ELF-1 (cell line): ENCODE measurements around the gene OR2A25.
"Not testable (repeated sequence)": the region's sequence is repeated elsewhere in the genome, so short reads cannot be mapped to it uniquely, and the experiment has no call there.

Experiments
- DNase-seq: peaks from one replicate; pipeline ENCODE4 v3.0.0-alpha.2; 2016; ENCODE audit warnings: low read depth, low spot score

The OR2A25 gene, protein sequence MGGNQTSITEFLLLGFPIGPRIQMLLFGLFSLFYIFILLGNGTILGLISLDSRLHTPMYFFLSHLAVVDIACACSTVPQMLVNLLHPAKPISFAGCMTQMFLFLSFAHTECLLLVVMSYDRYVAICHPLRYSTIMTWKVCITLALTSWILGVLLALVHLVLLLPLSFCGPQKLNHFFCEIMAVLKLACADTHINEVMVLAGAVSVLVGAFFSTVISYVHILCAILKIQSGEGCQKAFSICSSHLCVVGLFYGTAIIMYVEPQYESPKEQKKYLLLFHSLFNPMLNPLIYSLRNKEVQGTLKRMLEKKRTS

GRCh38 chr7:144069511-144069910 is at the start of gene OR2A25:
TSS of gene OR2A25 (plus strand) at chr7:144069811. CDS start at chr7:144074220, 4,409 bp downstream.
- DNase-seq: no peak

DNA sequence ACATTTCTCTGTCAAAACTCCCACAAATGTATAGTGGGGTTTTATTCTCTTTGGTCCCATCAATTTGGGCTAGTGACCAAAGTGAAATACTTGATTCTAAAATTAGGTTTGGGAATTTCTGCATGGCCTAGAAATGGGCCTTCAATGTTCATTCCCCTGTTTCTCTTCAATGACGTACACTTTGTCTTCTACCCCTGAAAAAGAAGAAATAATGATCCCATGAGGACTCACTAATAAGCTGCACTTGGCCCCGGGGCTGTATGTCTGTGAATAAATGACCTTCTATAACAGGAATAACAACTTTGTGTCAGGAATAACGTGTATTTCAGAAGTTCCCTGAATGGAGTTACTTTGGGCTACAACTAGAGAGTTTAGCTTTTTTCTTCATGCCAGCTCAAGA is 49.3 kb upstream of the OR2A25 start:
- no peak for DNase-seq

GRCh38 chr7:144022169-144022568 is 47.4 kb upstream of the OR2A25 start:
- DNase-seq: no peak

- DNase-seq: no peak
Measured at GRCh38 chr7:144023171-144023827, 46.3 kb upstream of the OR2A25 start.

DNA sequence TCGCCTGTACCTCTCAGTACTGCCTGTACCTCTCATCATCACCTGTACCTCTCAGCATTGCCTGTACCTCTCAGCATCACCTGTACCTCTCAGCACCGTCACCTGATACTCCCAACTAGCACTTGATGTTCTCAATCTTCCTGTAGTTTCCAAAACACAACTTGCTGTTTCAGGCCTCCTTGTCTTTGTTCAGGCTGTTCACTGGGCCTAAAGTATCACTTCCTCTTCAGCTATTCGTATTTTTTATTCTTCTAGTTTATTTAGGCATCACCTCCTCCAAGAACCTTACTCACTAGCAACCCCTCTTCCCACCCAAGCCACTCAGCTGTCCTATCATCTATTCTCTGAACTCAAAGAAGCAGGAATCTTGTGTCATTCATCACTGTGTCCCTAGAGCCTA is 45.4 kb upstream of the OR2A25 start:
- no peak for DNase-seq

DNA sequence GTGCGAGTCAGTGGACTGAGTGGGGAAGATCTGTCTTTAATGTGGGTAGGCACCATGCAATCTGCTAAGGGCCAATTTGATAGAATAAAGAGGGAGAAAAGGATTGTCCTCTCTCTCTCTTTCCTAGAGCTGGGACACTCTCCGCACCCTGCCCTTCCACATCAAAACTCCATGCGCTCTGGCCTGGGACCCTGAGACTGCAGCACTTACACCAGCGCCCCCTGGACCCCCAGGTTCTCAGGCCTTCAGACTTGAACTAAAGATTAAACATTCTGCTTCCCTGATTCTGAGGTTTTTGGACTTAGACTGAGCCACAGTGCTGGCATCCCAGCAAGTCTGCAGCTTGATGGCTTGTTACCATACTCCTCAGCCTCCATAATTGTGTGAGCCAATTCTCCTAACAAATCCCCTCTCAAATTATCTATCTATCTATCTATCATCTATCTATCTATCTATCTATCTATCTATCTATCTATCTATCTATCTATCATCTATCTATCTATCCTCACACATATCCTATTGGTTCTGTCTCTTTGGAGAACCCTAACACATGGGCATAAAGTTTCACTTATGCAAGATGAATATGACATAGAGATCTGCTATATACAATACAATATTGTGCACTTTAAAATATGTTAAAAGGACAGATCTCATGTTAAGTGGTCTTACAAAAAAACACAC is 43.3 kb upstream of the OR2A25 start:
- no peak for DNase-seq

GRCh38 chr7:144027070-144027469 is 42.5 kb upstream of the OR2A25 start:
- DNase-seq: no peak

- DNase-seq: no peak
Measured at GRCh38 chr7:144027974-144028373, 41.6 kb upstream of the OR2A25 start.

DNA sequence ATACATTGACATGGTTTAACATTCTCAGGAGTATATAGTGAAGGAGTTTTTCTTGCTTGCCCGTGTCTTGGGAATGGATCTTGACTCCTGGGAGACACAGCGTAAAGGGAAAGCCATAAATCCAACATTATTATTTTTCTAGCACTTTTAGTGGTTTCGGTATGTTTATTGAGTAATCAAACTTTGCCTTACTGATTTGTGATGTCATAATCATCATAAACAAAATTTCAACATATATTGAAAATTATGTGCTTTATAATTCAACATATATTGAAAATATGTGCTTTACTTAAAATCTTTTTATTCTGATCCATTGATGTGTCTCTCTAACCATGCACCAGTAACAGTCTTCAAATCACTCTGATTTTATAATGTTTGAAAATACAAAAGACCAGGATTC is 41.1 kb upstream of the OR2A25 start:
- DNase-seq: no peak

GRCh38 chr7:144032516-144032915 is 37.1 kb upstream of the OR2A25 start:
- no peak for DNase-seq

GRCh38 chr7:144032985-144033709 is 36.5 kb upstream of the OR2A25 start:
- DNase-seq: no peak

- no peak for DNase-seq
Measured at GRCh38 chr7:144035385-144035784, 34.2 kb upstream of the OR2A25 start.

DNA sequence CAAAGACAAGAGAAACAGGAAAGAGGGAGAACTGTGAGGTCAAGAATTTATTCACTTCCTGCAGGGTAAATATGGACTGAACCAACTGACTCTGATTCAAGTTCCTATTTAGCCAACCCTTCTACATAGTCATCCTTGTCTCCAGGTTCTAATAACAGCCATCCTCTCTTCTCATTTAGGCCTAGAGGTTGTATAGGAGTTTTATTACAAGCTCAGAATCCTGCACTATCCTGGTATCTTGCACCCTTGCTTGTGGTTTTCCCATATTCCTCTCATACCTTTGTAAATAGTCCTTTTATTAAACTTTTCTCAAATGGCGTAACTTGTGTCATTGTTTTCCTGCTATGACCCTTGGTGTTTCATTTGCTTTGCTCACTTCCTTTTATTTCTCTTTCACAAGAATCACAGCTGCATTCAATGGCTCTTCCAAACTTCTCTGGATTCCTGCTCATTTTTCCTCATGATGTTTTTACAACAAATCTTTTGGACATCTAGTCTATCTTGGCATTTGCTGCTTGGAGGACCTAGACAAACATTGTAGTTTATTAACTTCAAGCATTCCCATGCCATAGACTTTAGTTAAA is 33.2 kb upstream of the OR2A25 start:
- no peak for DNase-seq

GRCh38 chr7:144037414-144038035 is 32.1 kb upstream of the OR2A25 start:
- no peak for DNase-seq

- DNase-seq: no peak
Measured at GRCh38 chr7:144038887-144039286, 30.7 kb upstream of the OR2A25 start.

GRCh38 chr7:144048648-144049047 is 21.0 kb upstream of the OR2A25 start, which contains the start of gene OR2A5:
TSS of gene OR2A5 (plus strand) at chr7:144048948. CDS start at chr7:144050402, 1,454 bp downstream.
- peak; percentile 19 for DNase-seq

GRCh38 chr7:144049491-144049890 is 20.1 kb upstream of the OR2A25 start:
- DNase-seq: no peak

GRCh38 chr7:144050093-144050492 is 19.5 kb upstream of the OR2A25 start:
- peak; percentile 14 for DNase-seq

- DNase-seq: not testable (repeated sequence)
Measured at GRCh38 chr7:144050884-144051283, 18.7 kb upstream of the OR2A25 start.

- DNase-seq: no peak
Measured at GRCh38 chr7:144057954-144058353, 11.7 kb upstream of the OR2A25 start.

- no peak for DNase-seq
Measured at GRCh38 chr7:144063710-144064109, 5.9 kb upstream of the OR2A25 start.
